HEK293 (cell line): Measurements from ENCODE around the gene FIBCD1.
"Not testable (repeated sequence)": the region's sequence is repeated elsewhere in the genome, so short reads cannot be mapped to it uniquely, and the experiment has no call there.

Source experiments
- CTCF ChIP-seq: fragments of 450-650 bp; formaldehyde crosslinking; IDR thresholded peaks from 2 replicates; pipeline ENCODE4 v1.5.1; 2016; ENCODE audit warnings: missing biosample characterization, missing genetic modification characterization
- GLI2 ChIP-seq: fragments of 450-650 bp; formaldehyde crosslinking; IDR thresholded peaks from 2 replicates; pipeline ENCODE4; 2017; ENCODE audit warnings: missing biosample characterization, missing genetic modification characterization, low read depth, borderline replicate concordance

GRCh38 chr9:130910041-130910440 lies 29.0 kb downstream of the FIBCD1 start:
- not testable (repeated sequence) for TF ChIP-seq CTCF, GLI2 (tag by site-specific recombination)
